Measurements from ENCODE around the gene CTIF. TPM values are rescaled to one million over a fixed set of nuclear protein-coding genes. Genes with fewer than 3 reads are reported as not detected.

The CTIF gene
- total RNA-seq, 1 experiment from 2014 or later = 26.5 TPM

GRCh38 chr18:48617844-48618497 is 79.1 kb downstream of the CTIF start:
- ChIA-PET POLR2A (no interaction called here), CTCF (no interaction called here)
- in situ Hi-C loops (cut with HindIII; ENCODE audit: low pct_unique_long_range_greater_than_20kb, low sequenced_read_pairs) (no loop called here), intact Hi-C loops (cut with micrococcal nuclease; ENCODE audit: unreplicated experiment) (no loop called here)
- TF ChIP-seq CTCF (IDR thresholded peaks at IDR 0.05) (no peak), REST (IDR thresholded peaks at IDR 0.05; ENCODE audit: insufficient read depth in 1 of 2, low read depth in 2 of 2, low read length in 1 of 2) (no peak), TCF7L2 (IDR thresholded peaks at IDR 0.05; ENCODE audit: low read depth, low read length) (no peak), POLR2AphosphoS5 (IDR thresholded peaks at IDR 0.05; ENCODE audit: low read depth, low read length) (no peak), SIN3A (IDR thresholded peaks at IDR 0.05; ENCODE audit: borderline replicate concordance, insufficient read depth, low read depth, low read length) (no peak)
- no peak overlapping the region for H3K4me3 ChIP-seq (ENCODE audit: low read depth in 2 of 2, low read length in 2 of 2)
- no peak for ATAC-seq
- BruUV-seq (replicated peaks) = no TSS peak
- no peaks in the 10 kb centered on the region for H3K4me1 ChIP-seq (ENCODE audit: control insufficient read depth, insufficient read depth, low read length)
- H3K36me3 ChIP-seq (ENCODE audit: control insufficient read depth, insufficient read depth, low read length) = no peaks in the 10 kb centered on the region
- H3K27ac ChIP-seq (ENCODE audit: low read length) = no peak overlapping the region
- no peaks in the 10 kb centered on the region for H3K27me3 ChIP-seq (ENCODE audit: control insufficient read depth, insufficient read depth, low read length)
- no peak for DNase-seq (ENCODE audit: low read depth, low spot score)
- H3K9me3 ChIP-seq (ENCODE audit: control insufficient read depth, insufficient read depth, low read depth, low read length) = no peaks in the 10 kb centered on the region

- no TSS peak for BruUV-seq (replicated peaks)
These were observed 80.2 kb downstream of the CTIF start for GRCh38 chr18:48619016-48619415.

GRCh38 chr18:48619501-48619900 is 80.7 kb downstream of the CTIF start:
- TF ChIP-seq POLR2AphosphoS5 (IDR thresholded peaks at IDR 0.05; ENCODE audit: low read depth, low read length) (no peak), TCF7L2 (IDR thresholded peaks at IDR 0.05; ENCODE audit: low read depth, low read length) (no peak), SIN3A (IDR thresholded peaks at IDR 0.05; ENCODE audit: borderline replicate concordance, insufficient read depth, low read depth, low read length) (no peak), REST (IDR thresholded peaks at IDR 0.05; ENCODE audit: insufficient read depth in 1 of 2, low read depth in 2 of 2, low read length in 1 of 2) (no peak), CTCF (IDR thresholded peaks at IDR 0.05) (no peak)
- intact Hi-C loops (cut with micrococcal nuclease; ENCODE audit: unreplicated experiment) = no loop called here
- ChIA-PET POLR2A (no interaction called here), CTCF (no interaction called here)
- BruUV-seq (replicated peaks) = no TSS peak
- no peaks in the 10 kb centered on the region for H3K9me3 ChIP-seq (ENCODE audit: control insufficient read depth, insufficient read depth, low read depth, low read length)
- H3K36me3 ChIP-seq (ENCODE audit: control insufficient read depth, insufficient read depth, low read length) = no peaks in the 10 kb centered on the region
- no peaks in the 10 kb centered on the region for H3K4me1 ChIP-seq (ENCODE audit: control insufficient read depth, insufficient read depth, low read length)
- no peak overlapping the region for H3K4me3 ChIP-seq (ENCODE audit: low read depth in 2 of 2, low read length in 2 of 2)
- in situ Hi-C loops (cut with HindIII; ENCODE audit: low pct_unique_long_range_greater_than_20kb, low sequenced_read_pairs) = no loop called here
- ATAC-seq = no peak
- H3K27me3 ChIP-seq (ENCODE audit: control insufficient read depth, insufficient read depth, low read length) = no peaks in the 10 kb centered on the region
- DNase-seq (ENCODE audit: low read depth, low spot score) = no peak
- no peak overlapping the region for H3K27ac ChIP-seq (ENCODE audit: low read length)

More at GRCh38 chr18:48619016-48619415, 80.2 kb downstream of the CTIF start:
- no peak for DNase-seq (ENCODE audit: low read depth, low spot score)
- H3K4me1 ChIP-seq (ENCODE audit: control insufficient read depth, insufficient read depth, low read length) = no peaks in the 10 kb centered on the region
- CTCF ChIA-PET = no interaction called here
- no peak overlapping the region for H3K27ac ChIP-seq (ENCODE audit: low read length)
- intact Hi-C loops (cut with micrococcal nuclease; ENCODE audit: unreplicated experiment) (no loop called here), in situ Hi-C loops (cut with HindIII; ENCODE audit: low pct_unique_long_range_greater_than_20kb, low sequenced_read_pairs) (no loop called here)
- ATAC-seq = no peak
- H3K36me3 ChIP-seq (ENCODE audit: control insufficient read depth, insufficient read depth, low read length) = no peaks in the 10 kb centered on the region
- TF ChIP-seq TCF7L2 (IDR thresholded peaks at IDR 0.05; ENCODE audit: low read depth, low read length) = no peak
- TF ChIP-seq POLR2AphosphoS5 (IDR thresholded peaks at IDR 0.05; ENCODE audit: low read depth, low read length) = no peak
- TF ChIP-seq SIN3A (IDR thresholded peaks at IDR 0.05; ENCODE audit: borderline replicate concordance, insufficient read depth, low read depth, low read length) = no peak
- H3K4me3 ChIP-seq (ENCODE audit: low read depth in 2 of 2, low read length in 2 of 2) = no peak overlapping the region
- POLR2A ChIA-PET = no interaction called here
- no peaks in the 10 kb centered on the region for H3K9me3 ChIP-seq (ENCODE audit: control insufficient read depth, insufficient read depth, low read depth, low read length)
- H3K27me3 ChIP-seq (ENCODE audit: control insufficient read depth, insufficient read depth, low read length) = no peaks in the 10 kb centered on the region
